Endothelial cell of umbilical vein (primary cell): ENCODE data around the gene SMR3B. TPM values are rescaled to one million over a fixed set of nuclear protein-coding genes. Genes with fewer than 3 reads are reported as not detected.

Experiments
- BruUV-seq: library from RNA; stranded (reverse); fragments of 400-500 nt; replicated peaks from 2 replicates; lab custom pipeline; 2021; lab: Mats Ljungman, UMichigan
- CTCF ChIA-PET: fragments of 300-600, 350-600 bp; sonication (Branson Sonifier 250); formaldehyde crosslinking; loops from one replicate; lab custom pipeline; 2021; ENCODE audit warnings: antibody characterized with exemption, inconsistent platforms; lab: Charles Lee
- POLR2A ChIA-PET: fragments of 300-600, 350-600 bp; sonication (Branson Sonifier 250); formaldehyde crosslinking; loops from one replicate; lab custom pipeline; 2021; ENCODE audit warnings: antibody characterized with exemption, inconsistent platforms; lab: Charles Lee
- DNase-seq: peaks from one replicate; pipeline ENCODE4 v3.0.0-alpha.2; 2011; ENCODE audit warnings: low read depth, low spot score
- FAIRE-seq: peaks from 2 replicates; lab custom pipeline; 2011; peaks lifted over from hg19 to GRCh38; lab: Jason Lieb, UNC
- H2AFZ ChIP-seq: 2 replicates; pipeline ENCODE4 v1.6.0; 2012; ENCODE audit warnings: low read depth, low read length, control low read depth, inconsistent platforms
- H3K27ac ChIP-seq: 2 replicates; pipeline ENCODE4 v1.5.1; 2011; ENCODE audit warnings: low read depth, mild to moderate bottlenecking, control low read depth, low read length, moderate library complexity; ENCODE audit not compliant: insufficient read depth
- H3K27me3 ChIP-seq, 2 experiments: 2 replicates each; pipeline versions ENCODE4 v1.6.0 to v1.6.1; 2011; ENCODE audit warnings: low read length in 2 of 2, mixed read lengths in 1 of 2; ENCODE audit not compliant: control insufficient read depth in 2 of 2, insufficient read depth in 2 of 2
- H3K36me3 ChIP-seq, 2 experiments: 2 replicates in 1 of 2; 3 replicates in 1 of 2; pipeline ENCODE4 v1.5.1; 2011; ENCODE audit warnings: low read length in 2 of 2, mild to moderate bottlenecking in 1 of 2, moderate library complexity in 1 of 2; ENCODE audit not compliant: control insufficient read depth in 2 of 2, insufficient read depth in 2 of 2; ENCODE audit errors: extremely low read depth in 1 of 2
- H3K4me1 ChIP-seq: 3 replicates; pipeline ENCODE4 v1.5.1; 2011; ENCODE audit warnings: mild to moderate bottlenecking, low read length; ENCODE audit not compliant: control insufficient read depth, insufficient read depth; ENCODE audit errors: extremely low read depth
- H3K4me2 ChIP-seq: 2 replicates; pipeline ENCODE4 v1.6.1; 2011; ENCODE audit warnings: low read length, control low read depth, mixed read lengths; ENCODE audit not compliant: insufficient read depth
- H3K4me3 ChIP-seq, 3 experiments: fragments of 200-600 bp in 1 of 3; sonication (generic), shearing (Covaris generic) in 1 of 3; replicated peaks in 1 of 3; 2 replicates each; pipeline ENCODE4 v1.5.1; 2011 to 2016; ENCODE audit warnings: control low read depth in 3 of 3, low read length in 3 of 3, mild to moderate bottlenecking in 2 of 3, inconsistent platforms in 1 of 3, low read depth in 1 of 3, moderate library complexity in 1 of 3; ENCODE audit not compliant: insufficient read depth in 1 of 3
- H3K79me2 ChIP-seq: 2 replicates; pipeline ENCODE4 v1.6.0; 2012; ENCODE audit warnings: low read length, inconsistent platforms; ENCODE audit not compliant: control insufficient read depth, insufficient read depth
- H3K9ac ChIP-seq: replicated peaks from 2 replicates; pipeline ENCODE3; 2011; ENCODE audit warnings: low read length, control low read depth; ENCODE audit not compliant: insufficient read depth; ENCODE audit errors: extremely low read depth
- H3K9me1 ChIP-seq: replicated peaks from 3 replicates; pipeline ENCODE4 v1.6.0; 2011; ENCODE audit warnings: mild to moderate bottlenecking, low read length; ENCODE audit not compliant: control insufficient read depth, insufficient read depth; ENCODE audit errors: extremely low read depth
- H3K9me3 ChIP-seq: replicated peaks from 2 replicates; pipeline ENCODE4 v1.5.1; 2012; ENCODE audit warnings: low read length, inconsistent platforms; ENCODE audit not compliant: control insufficient read depth, insufficient read depth
- H4K20me1 ChIP-seq: replicated peaks from 2 replicates; pipeline ENCODE3; 2011; ENCODE audit warnings: mild to moderate bottlenecking, low read length; ENCODE audit not compliant: control insufficient read depth, insufficient read depth; ENCODE audit errors: extremely low read depth
- EZH2 ChIP-seq: IDR thresholded peaks from 2 replicates; pipeline ENCODE4 v1.6.1; 2012; ENCODE audit warnings: borderline replicate concordance, low read depth, mild to moderate bottlenecking, moderate library complexity, low read length, inconsistent platforms; ENCODE audit not compliant: severe bottlenecking
- FOS ChIP-seq: IDR thresholded peaks from 2 replicates; pipeline ENCODE4 v1.6.1; 2011; ENCODE audit warnings: mild to moderate bottlenecking, low read length, moderate library complexity, borderline replicate concordance; ENCODE audit not compliant: insufficient read depth
- JUN ChIP-seq: IDR thresholded peaks from 2 replicates; pipeline ENCODE4 v1.6.1; 2011; ENCODE audit warnings: borderline replicate concordance, low read depth; ENCODE audit not compliant: insufficient read length, insufficient read depth
- MYC ChIP-seq: IDR thresholded peaks from one replicate; pipeline ENCODE4 v1.6.1; 2011; ENCODE audit warnings: mild to moderate bottlenecking, low read depth, low read length
- POLR2AphosphoS5 ChIP-seq: IDR thresholded peaks from 2 replicates; pipeline ENCODE4 v1.6.1; 2012; ENCODE audit warnings: low read depth, mild to moderate bottlenecking, control low read depth, low read length, moderate library complexity; ENCODE audit not compliant: insufficient read depth
- dilution Hi-C: fragments of 300-500 bp; cut with MboI; formaldehyde crosslinking; loops from one replicate; pipeline ENCODE4 v1.15.0; 2019; ENCODE audit warnings: low sequenced_read_pairs; ENCODE audit not compliant: extremely low pct_ligation_motif_present
- intact Hi-C: fragments of 100-400 bp; cut with micrococcal nuclease; formaldehyde crosslinking; loops from one replicate; pipeline ENCODE4 v1.10.0; 2022
- polyA plus RNA-seq, 4 experiments: library from polyadenylated mRNA; depleted of rRNA in 3 of 4; stranded (reverse) in 3 of 4; unstranded in 1 of 4; fragments of >200 nt; gene quantifications; 2 replicates each; pipeline versions ENCODE4 v1.2.1 to v1.2.3, GENCODE V29; 2011 to 2012; ENCODE audit warnings: missing spikeins in 1 of 4
- total RNA-seq: library from RNA; stranded (reverse); gene quantifications from 2 replicates; pipeline ENCODE4 v1.2.3, GENCODE V29; 2021
- TF ChIP-seq, protein P1 (sequence below), 2 donors: IDR thresholded peaks; 1 replicate in 1 of 2; 2 replicates in 1 of 2; pipeline ENCODE4 v1.5.1; 2011; ENCODE audit warnings: low read length in 2 of 2, mild to moderate bottlenecking in 2 of 2, moderate library complexity in 2 of 2, control low read depth in 1 of 2, inconsistent platforms in 1 of 2, low read depth in 1 of 2; ENCODE audit not compliant: insufficient read depth in 1 of 2; ENCODE audit errors: extremely low read depth in 1 of 2

SMR3B gene
- total and polyA plus RNA-seq, 2 donors (not counting 3 experiments of a cell fraction or from before 2014, with no cell fraction given): not detected

DNA sequence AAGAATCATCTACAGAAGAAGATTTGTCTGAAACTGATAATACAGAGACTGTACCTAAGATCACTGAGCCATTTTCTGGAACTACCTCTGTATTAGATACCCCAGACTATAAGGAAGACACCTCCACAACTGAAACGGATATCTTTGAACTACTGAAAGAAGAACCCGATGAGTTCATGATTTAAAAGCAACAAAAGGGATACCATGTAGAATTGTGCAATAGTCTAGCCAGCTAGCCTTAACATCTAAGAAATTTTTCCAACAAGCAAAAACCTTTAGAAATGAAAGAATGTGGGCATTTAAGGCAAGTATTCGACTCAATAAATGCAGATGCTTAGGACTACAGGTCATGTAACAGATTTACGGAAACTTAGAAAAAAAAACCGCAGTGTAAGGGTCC lies 46.9 kb upstream of the SMR3B start:
- H3K36me3 ChIP-seq: no peaks in the 10 kb centered on the region
- no peak overlapping the region for H3K27ac ChIP-seq
- no peaks in the 10 kb centered on the region for H3K4me1 ChIP-seq
- TF ChIP-seq EZH2 (no peak), JUN (no peak), MYC (no peak), FOS (no peak), POLR2AphosphoS5 (no peak)
- TF ChIP-seq, protein P1, sequence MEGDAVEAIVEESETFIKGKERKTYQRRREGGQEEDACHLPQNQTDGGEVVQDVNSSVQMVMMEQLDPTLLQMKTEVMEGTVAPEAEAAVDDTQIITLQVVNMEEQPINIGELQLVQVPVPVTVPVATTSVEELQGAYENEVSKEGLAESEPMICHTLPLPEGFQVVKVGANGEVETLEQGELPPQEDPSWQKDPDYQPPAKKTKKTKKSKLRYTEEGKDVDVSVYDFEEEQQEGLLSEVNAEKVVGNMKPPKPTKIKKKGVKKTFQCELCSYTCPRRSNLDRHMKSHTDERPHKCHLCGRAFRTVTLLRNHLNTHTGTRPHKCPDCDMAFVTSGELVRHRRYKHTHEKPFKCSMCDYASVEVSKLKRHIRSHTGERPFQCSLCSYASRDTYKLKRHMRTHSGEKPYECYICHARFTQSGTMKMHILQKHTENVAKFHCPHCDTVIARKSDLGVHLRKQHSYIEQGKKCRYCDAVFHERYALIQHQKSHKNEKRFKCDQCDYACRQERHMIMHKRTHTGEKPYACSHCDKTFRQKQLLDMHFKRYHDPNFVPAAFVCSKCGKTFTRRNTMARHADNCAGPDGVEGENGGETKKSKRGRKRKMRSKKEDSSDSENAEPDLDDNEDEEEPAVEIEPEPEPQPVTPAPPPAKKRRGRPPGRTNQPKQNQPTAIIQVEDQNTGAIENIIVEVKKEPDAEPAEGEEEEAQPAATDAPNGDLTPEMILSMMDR (IDR thresholded peaks at IDR 0.05; ENCODE audit: extremely low read depth in 1 of 2, insufficient read depth in 1 of 2, low read depth in 1 of 2, low read length in 2 of 2): no peak
- H3K9me3 ChIP-seq: no peaks in the 10 kb centered on the region
- BruUV-seq: no TSS peak
- H3K9me1 ChIP-seq: no peaks in the 10 kb centered on the region
- no peaks in the 10 kb centered on the region for H3K79me2 ChIP-seq
- H3K4me3 ChIP-seq: no peak overlapping the region
- H4K20me1 ChIP-seq: no peaks in the 10 kb centered on the region
- H3K9ac ChIP-seq: no peak overlapping the region
- H3K27me3 ChIP-seq: no peaks in the 10 kb centered on the region
- intact Hi-C loops: no loop called here
- no peak overlapping the region for H3K4me2 ChIP-seq
- no peak for FAIRE-seq
- no peak overlapping the region for H2AFZ ChIP-seq
- no peak for DNase-seq
- dilution Hi-C loops: no loop called here
- POLR2A ChIA-PET: no interaction called here
- CTCF ChIA-PET: no interaction called here
